ENCODE results near the gene LZTS3. TPM values are rescaled to one million over a fixed set of nuclear protein-coding genes. Genes with fewer than 3 reads are reported as not detected.

The LZTS3 gene
- total and polyA plus RNA-seq, 2 of the 13 experiments (the other 11 are each of a cell fraction or from before 2014, with no cell fraction given), result 10.1 to 31.3 TPM

GRCh38 chr20:3162080-3162611 lies 11.2 kb downstream of the LZTS3 start (continued):
- TF ChIP-seq ZFAT (CRISPR knock-in tag; conservative IDR thresholded peaks at IDR 0.05) (no peak), SALL1 (CRISPR knock-in tag; IDR thresholded peaks at IDR 0.05) (peak; percentile 31), NCOR1 (IDR thresholded peaks at IDR 0.05; ENCODE audit: borderline replicate concordance, low read length) (no peak), IRX3 (CRISPR knock-in tag; IDR thresholded peaks at IDR 0.05; ENCODE audit: borderline replicate concordance, low read depth) (no peak), SOX5 (CRISPR knock-in tag; IDR thresholded peaks at IDR 0.05; ENCODE audit: borderline replicate concordance) (no peak), NFE2 (CRISPR knock-in tag; IDR thresholded peaks at IDR 0.05) (no peak), RXRA (CRISPR knock-in tag; IDR thresholded peaks at IDR 0.05) (no peak), KLF16 (CRISPR knock-in tag; IDR thresholded peaks at IDR 0.05) (no peak; a peak in 2 of 4 replicates), ZBTB44 (CRISPR knock-in tag; IDR thresholded peaks at IDR 0.05) (no peak), NFRKB (IDR thresholded peaks at IDR 0.05) (no peak), MAZ (IDR thresholded peaks at IDR 0.05; ENCODE audit: borderline replicate concordance, low read depth, low read length) (no peak), MAZ (CRISPR knock-in tag; IDR thresholded peaks at IDR 0.05; ENCODE audit: low read depth) (no peak), NFIC (IDR thresholded peaks at IDR 0.05; ENCODE audit: low read length) (no peak), SP1 (IDR thresholded peaks at IDR 0.05) (no peak), SP1 (CRISPR knock-in tag; IDR thresholded peaks at IDR 0.05) (no peak), SIN3B (IDR thresholded peaks at IDR 0.05; ENCODE audit: low read length) (peak; percentile 27; the same call in 1 of the 2 replicates), ZMYM3 (CRISPR knock-in tag; IDR thresholded peaks at IDR 0.05) (0 out of 2 replicates have a peak, but pooled peaks have one; percentile 1), FOXO1 (CRISPR knock-in tag; IDR thresholded peaks at IDR 0.05) (no peak), USF2 (IDR thresholded peaks at IDR 0.05; ENCODE audit: low read depth, low read length) (no peak), USF2 (CRISPR knock-in tag; IDR thresholded peaks at IDR 0.05; ENCODE audit: borderline replicate concordance) (no peak), ZNF879 (CRISPR knock-in tag; IDR thresholded peaks at IDR 0.05) (no peak), ZNF672 (CRISPR knock-in tag; IDR thresholded peaks at IDR 0.05) (no peak), SMYD3 (CRISPR knock-in tag; IDR thresholded peaks at IDR 0.05) (no peak), ZNF343 (CRISPR knock-in tag; IDR thresholded peaks at IDR 0.05) (no peak), ZSCAN25 (CRISPR knock-in tag; IDR thresholded peaks at IDR 0.05) (no peak), ZNF441 (CRISPR knock-in tag; IDR thresholded peaks at IDR 0.05; ENCODE audit: borderline replicate concordance) (no peak), ZNF33B (CRISPR knock-in tag; IDR thresholded peaks at IDR 0.05) (no peak)
